HG03159 (cell line): Measurements from ENCODE around the gene EPS8L2.
"Not testable (repeated sequence)": the region's sequence is repeated elsewhere in the genome, so short reads cannot be mapped to it uniquely, and the experiment has no call there.

Experiments used
- ATAC-seq: cut with Tn5 transposase; IDR thresholded peaks from one replicate; pipeline ENCODE4 v1.9.1; 2021; ENCODE audit warnings: mild to moderate bottlenecking, moderate library complexity; ENCODE audit not compliant: unreplicated experiment

Gene EPS8L2

GRCh38 chr11:724049-724777, 18.2 kb downstream of the EPS8L2 start:
- no peak for ATAC-seq

GRCh38 chr11:724778-725386, 18.9 kb downstream of the EPS8L2 start:
- ATAC-seq, result no peak

GRCh38 chr11:725624-726202, 19.7 kb downstream of the EPS8L2 start:
- ATAC-seq, result no peak

- ATAC-seq, result no peak
Measured at GRCh38 chr11:726278-727220, 20.5 kb downstream of the EPS8L2 start.

- no peak for ATAC-seq
Measured at GRCh38 chr11:727281-727701, 21.3 kb downstream of the EPS8L2 start.

GRCh38 chr11:727859-728748, 22.1 kb downstream of the EPS8L2 start:
- ATAC-seq, result no peak

GRCh38 chr11:728901-729491, 23.0 kb downstream of the EPS8L2 start:
- ATAC-seq, result no peak

- ATAC-seq, result no peak
Measured at GRCh38 chr11:729492-730074, 23.6 kb downstream of the EPS8L2 start.

- ATAC-seq, result no peak
Measured at GRCh38 chr11:733072-733471, 27.0 kb downstream of the EPS8L2 start.

- not testable (repeated sequence) for ATAC-seq
Measured at GRCh38 chr11:734541-734940, 28.5 kb downstream of the EPS8L2 start.

- ATAC-seq, result no peak
Measured at GRCh38 chr11:737366-737765, 31.3 kb downstream of the EPS8L2 start.

- ATAC-seq, result not testable (repeated sequence)
Measured at GRCh38 chr11:737899-738298, 31.9 kb downstream of the EPS8L2 start.

GRCh38 chr11:742156-742546, 36.1 kb downstream of the EPS8L2 start:
- ATAC-seq, result no peak

- ATAC-seq, result no peak
Measured at GRCh38 chr11:742571-743201, 36.7 kb downstream of the EPS8L2 start.

GRCh38 chr11:745428-745827, 39.4 kb downstream of the EPS8L2 start:
- no peak for ATAC-seq

- ATAC-seq, result peak; percentile 24
Measured at GRCh38 chr11:746289-747157, 40.5 kb downstream of the EPS8L2 start.

- ATAC-seq, result peak; percentile 84
Measured at GRCh38 chr11:747158-748006, 41.4 kb downstream of the EPS8L2 start, which contains the start of gene TALDO1. Gene TALDO1 (plus strand): TSS chr11:747464. CDS start chr11:747482, 18 bp downstream.
